CD4-positive, CD25-positive, alpha-beta regulatory T cell (primary cell): ENCODE data around the gene NOS1. TPM values are rescaled to one million over a fixed set of nuclear protein-coding genes. Genes with fewer than 3 reads are reported as not detected.

ENCODE experiments used
- ATAC-seq, 2 donors: fragments of 150-1000 bp; cut with Tn5 transposase; one replicate each; pipeline ENCODE4 v1.10.0; 2021; ENCODE audit warnings: low read depth in 2 of 2, moderate number of reproducible peaks in 2 of 2, moderate library complexity in 1 of 2
- DNase-seq, 3 donors: peaks; one replicate each; pipeline versions ENCODE4 v3.0.0 to v3.0.0-alpha.2; 2012 to 2022; ENCODE audit warnings: mixed read lengths in 1 of 3
- H3K27ac ChIP-seq: one replicate; pipeline ENCODE4 v1.7.0; 2013; ENCODE audit warnings: mild to moderate bottlenecking, low read length; ENCODE audit not compliant: insufficient read depth, poor library complexity, severe bottlenecking
- H3K27me3 ChIP-seq: one replicate; pipeline ENCODE4 v1.7.0; 2013; ENCODE audit warnings: low read length; ENCODE audit not compliant: control insufficient read depth, insufficient read depth
- H3K36me3 ChIP-seq: one replicate; pipeline ENCODE4 v1.7.0; 2013; ENCODE audit warnings: mild to moderate bottlenecking, low read length, moderate library complexity; ENCODE audit not compliant: control insufficient read depth, insufficient read depth
- H3K4me1 ChIP-seq: 2 replicates; pipeline ENCODE4 v1.7.0; 2013; ENCODE audit warnings: mild to moderate bottlenecking, low read length; ENCODE audit not compliant: insufficient read depth, control insufficient read depth, poor library complexity, severe bottlenecking
- H3K4me3 ChIP-seq: one replicate; pipeline ENCODE4 v1.7.0; 2013; ENCODE audit warnings: low read depth, mild to moderate bottlenecking, low read length, moderate library complexity
- H3K9me3 ChIP-seq, 2 experiments: 1 replicate in 1 of 2; 2 replicates in 1 of 2; pipeline ENCODE4 v1.7.0; 2013; ENCODE audit warnings: low read length in 2 of 2, mild to moderate bottlenecking in 1 of 2, moderate library complexity in 1 of 2; ENCODE audit not compliant: control insufficient read depth in 2 of 2
- H3K27ac Mint-ChIP-seq, 3 donors: one replicate each; pipeline ENCODE4 v1.8.0; 2020 to 2022; ENCODE audit warnings: mild to moderate bottlenecking in 3 of 3, mixed read lengths in 3 of 3, moderate library complexity in 2 of 3
- H3K27me3 Mint-ChIP-seq: one replicate; pipeline ENCODE4 v1.8.0; 2022; ENCODE audit warnings: mild to moderate bottlenecking, mixed read lengths
- H3K36me3 Mint-ChIP-seq: one replicate; pipeline ENCODE4 v1.8.0; 2020; ENCODE audit warnings: mixed read lengths
- H3K4me1 Mint-ChIP-seq, 4 donors: one replicate each; pipeline ENCODE4 v1.8.0; 2020 to 2022; ENCODE audit warnings: mixed read lengths in 4 of 4, mild to moderate bottlenecking in 1 of 4
- H3K4me3 Mint-ChIP-seq, 4 donors: one replicate each; pipeline ENCODE4 v1.8.0; 2020 to 2022; ENCODE audit warnings: mild to moderate bottlenecking in 4 of 4, mixed read lengths in 4 of 4, moderate library complexity in 3 of 4
- H3K9me3 Mint-ChIP-seq, 7 donors: one replicate each; pipeline ENCODE4 v1.8.0; 2020 to 2022; ENCODE audit warnings: mixed read lengths in 7 of 7, mild to moderate bottlenecking in 3 of 7, moderate library complexity in 2 of 7
- polyA plus RNA-seq, 4 donors: library from polyadenylated mRNA; unstranded; fragments of 300-500 nt; fragmentation: Illumina TruSeq; gene quantifications; one replicate each; pipeline ENCODE4 v1.2.3, GENCODE V29; 2021
- total RNA-seq: library from RNA; stranded (reverse); gene quantifications from one replicate; pipeline ENCODE4 v1.2.3, GENCODE V29; 2022

Gene NOS1
- total and polyA plus RNA-seq, 5 donors from 2014 or later: not detected

DNA sequence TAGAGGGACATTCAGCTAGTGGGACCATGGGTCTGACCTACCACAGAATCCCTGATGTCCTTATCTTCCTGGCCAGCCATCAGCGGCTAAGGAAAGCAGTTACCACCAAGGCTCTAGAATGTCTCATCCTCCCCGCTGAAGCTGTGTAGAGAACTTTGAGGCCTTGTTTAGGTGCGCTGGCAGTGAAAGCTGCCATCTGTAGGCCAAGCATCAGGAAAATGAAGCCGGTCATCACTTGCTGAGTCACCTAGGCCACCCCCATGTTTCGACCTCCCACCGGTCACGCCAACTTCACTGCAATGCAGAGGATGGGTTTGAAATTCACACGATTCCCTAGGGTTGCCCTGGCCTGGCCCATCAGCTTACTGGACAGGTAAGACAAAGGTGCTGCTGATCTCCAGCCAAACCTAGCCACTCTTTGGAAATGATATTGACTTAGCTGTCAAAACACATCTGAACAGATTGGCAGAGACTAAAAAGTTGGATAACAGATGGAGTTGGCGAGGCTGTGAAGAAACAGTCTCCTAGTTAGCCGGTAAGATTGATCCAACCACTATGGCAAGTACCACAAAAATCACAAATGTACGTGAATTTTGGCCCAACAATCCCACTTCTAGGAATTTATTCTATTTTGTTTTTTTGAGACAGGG, 52.0 kb downstream of the NOS1 start:
- no peaks in the 10 kb centered on the region for H3K9me3 ChIP-seq
- Mint-ChIP-seq H3K4me3 (no peak overlapping the region), H3K27me3 (no peaks in the 10 kb centered on the region), H3K4me1 (no peaks in the 10 kb centered on the region), H3K36me3 (no peaks in the 10 kb centered on the region), H3K9me3 (peaks cover 0 to 7% (median 0%) of the 10 kb centered on the region in 7 donors), H3K27ac (no peak overlapping the region)
- DNase-seq: no peak
- no peaks in the 10 kb centered on the region for H3K36me3 ChIP-seq
- H3K4me1 ChIP-seq: no peaks in the 10 kb centered on the region
- ATAC-seq: no peak
- H3K27me3 ChIP-seq: no peaks in the 10 kb centered on the region
- H3K4me3 ChIP-seq: no peak overlapping the region
- H3K27ac ChIP-seq: no peak overlapping the region

DNA sequence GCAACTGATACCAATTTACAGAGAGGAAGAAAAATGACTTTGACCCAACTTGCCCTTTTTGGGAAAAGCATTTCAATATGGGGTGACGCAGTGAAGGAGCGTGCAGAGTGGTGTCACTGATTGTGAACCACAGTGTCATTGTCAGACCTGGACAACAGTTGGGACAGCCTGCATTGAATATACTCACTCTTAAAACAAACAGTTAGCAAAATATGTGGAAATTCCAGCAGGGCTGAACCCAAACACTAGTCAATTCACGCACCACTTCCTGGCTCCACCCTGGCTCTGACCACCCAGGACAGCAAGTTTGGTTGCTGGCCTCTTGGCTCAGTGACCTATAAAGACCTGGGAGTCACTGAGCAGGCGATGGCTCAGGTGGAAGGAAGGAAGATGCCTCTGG, 61.3 kb downstream of the NOS1 start:
- H3K4me3 Mint-ChIP-seq: no peak overlapping the region
- H3K9me3 Mint-ChIP-seq: peaks cover 0 to 6% (median 0%) of the 10 kb centered on the region in 7 donors
- no peak overlapping the region for H3K27ac Mint-ChIP-seq
- no peaks in the 10 kb centered on the region for H3K36me3 ChIP-seq
- H3K4me3 ChIP-seq: no peak overlapping the region
- no peaks in the 10 kb centered on the region for H3K4me1 ChIP-seq
- peaks cover 7% of the 10 kb centered on the region for H3K27me3 Mint-ChIP-seq
- ATAC-seq (no peak), DNase-seq (no peak)
- no peaks in the 10 kb centered on the region for H3K4me1 Mint-ChIP-seq
- no peaks in the 10 kb centered on the region for H3K36me3 Mint-ChIP-seq
- no peaks in the 10 kb centered on the region for H3K27me3 ChIP-seq
- H3K9me3 ChIP-seq: peaks cover 3 to 6% of the 10 kb centered on the region in 2 experiments
- no peak overlapping the region for H3K27ac ChIP-seq

GRCh38 chr12:117298648-117299225, 62.7 kb downstream of the NOS1 start:
- Mint-ChIP-seq H3K27me3 (peaks cover 11% of the 10 kb centered on the region), H3K4me1 (no peaks in the 10 kb centered on the region), H3K27ac (peak overlapping the region in 1 of 3 donors; percentile 52), H3K9me3 (peaks cover 0 to 6% (median 0%) of the 10 kb centered on the region in 7 donors), H3K4me3 (no peak overlapping the region), H3K36me3 (no peaks in the 10 kb centered on the region)
- Histone ChIP-seq H3K4me3 (no peak overlapping the region), H3K9me3 (peaks cover 3 to 6% of the 10 kb centered on the region in 2 experiments), H3K4me1 (no peaks in the 10 kb centered on the region), H3K27me3 (no peaks in the 10 kb centered on the region), H3K27ac (no peak overlapping the region), H3K36me3 (no peaks in the 10 kb centered on the region)
- no peak for DNase-seq
- ATAC-seq: no peak

GRCh38 chr12:117298191-117298590, 63.2 kb downstream of the NOS1 start:
- Mint-ChIP-seq H3K27me3 (peaks cover 11% of the 10 kb centered on the region), H3K36me3 (no peaks in the 10 kb centered on the region), H3K9me3 (peaks cover 0 to 6% (median 0%) of the 10 kb centered on the region in 7 donors), H3K27ac (no peak overlapping the region), H3K4me1 (no peaks in the 10 kb centered on the region), H3K4me3 (no peak overlapping the region)
- Histone ChIP-seq H3K36me3 (no peaks in the 10 kb centered on the region), H3K27me3 (no peaks in the 10 kb centered on the region), H3K27ac (no peak overlapping the region), H3K9me3 (peaks cover 3 to 6% of the 10 kb centered on the region in 2 experiments), H3K4me3 (no peak overlapping the region), H3K4me1 (no peaks in the 10 kb centered on the region)
- no peak for ATAC-seq
- no peak for DNase-seq

GRCh38 chr12:117294189-117294603, 67.2 kb downstream of the NOS1 start:
- Mint-ChIP-seq H3K27me3 (peaks cover 6% of the 10 kb centered on the region), H3K36me3 (no peaks in the 10 kb centered on the region), H3K4me3 (no peak overlapping the region), H3K4me1 (no peaks in the 10 kb centered on the region), H3K9me3 (peaks cover 0 to 6% (median 2%) of the 10 kb centered on the region in 7 donors), H3K27ac (no peak overlapping the region)
- H3K36me3 ChIP-seq: no peaks in the 10 kb centered on the region
- no peak overlapping the region for H3K4me3 ChIP-seq
- DNase-seq: no peak
- H3K27me3 ChIP-seq: no peaks in the 10 kb centered on the region
- H3K4me1 ChIP-seq: no peaks in the 10 kb centered on the region
- no peak for ATAC-seq
- H3K9me3 ChIP-seq: peaks cover 3 to 6% of the 10 kb centered on the region in 2 experiments
- H3K27ac ChIP-seq: no peak overlapping the region

GRCh38 chr12:117293510-117293909, 67.9 kb downstream of the NOS1 start:
- H3K4me1 ChIP-seq: no peaks in the 10 kb centered on the region
- no peaks in the 10 kb centered on the region for H3K36me3 ChIP-seq
- DNase-seq: no peak
- no peaks in the 10 kb centered on the region for H3K27me3 ChIP-seq
- Mint-ChIP-seq H3K9me3 (peaks cover 0 to 6% (median 2%) of the 10 kb centered on the region in 7 donors), H3K4me3 (no peak overlapping the region), H3K36me3 (no peaks in the 10 kb centered on the region), H3K27me3 (peaks cover 6% of the 10 kb centered on the region), H3K4me1 (no peaks in the 10 kb centered on the region), H3K27ac (no peak overlapping the region)
- peaks cover 3 to 6% of the 10 kb centered on the region in 2 experiments for H3K9me3 ChIP-seq
- no peak for ATAC-seq
- H3K4me3 ChIP-seq: no peak overlapping the region
- H3K27ac ChIP-seq: no peak overlapping the region

DNA sequence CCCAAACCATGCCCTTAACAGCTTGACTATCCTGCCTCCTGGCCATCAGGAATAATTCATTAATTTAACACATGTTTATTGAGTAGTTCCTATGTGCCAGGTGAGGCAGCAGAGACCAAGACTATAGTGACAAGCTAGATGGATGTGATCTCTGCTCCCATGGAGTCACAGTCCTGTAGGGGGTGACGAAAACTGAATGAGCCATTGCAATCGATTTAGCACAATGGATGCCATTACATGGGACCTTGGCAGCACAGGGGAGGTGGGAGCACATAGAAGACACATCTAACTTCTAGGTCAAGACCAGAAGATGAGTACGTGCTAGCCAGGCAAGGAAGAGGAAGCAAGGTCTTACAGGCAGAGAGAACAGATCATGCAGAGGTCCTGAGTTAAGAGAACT, 68.7 kb downstream of the NOS1 start:
- H3K4me1 ChIP-seq: no peaks in the 10 kb centered on the region
- H3K27ac ChIP-seq: no peak overlapping the region
- H3K27me3 ChIP-seq: no peaks in the 10 kb centered on the region
- H3K4me3 ChIP-seq: no peak overlapping the region
- H3K27me3 Mint-ChIP-seq: peaks cover 11% of the 10 kb centered on the region
- H3K36me3 ChIP-seq: no peaks in the 10 kb centered on the region
- H3K4me3 Mint-ChIP-seq: no peak overlapping the region
- no peak for ATAC-seq
- DNase-seq: no peak
- H3K27ac Mint-ChIP-seq: no peak overlapping the region
- H3K4me1 Mint-ChIP-seq: no peaks in the 10 kb centered on the region
- H3K36me3 Mint-ChIP-seq: no peaks in the 10 kb centered on the region
- peaks cover 0 to 7% (median 2%) of the 10 kb centered on the region in 7 donors for H3K9me3 Mint-ChIP-seq
- peaks cover 3 to 6% of the 10 kb centered on the region in 2 experiments for H3K9me3 ChIP-seq

DNA sequence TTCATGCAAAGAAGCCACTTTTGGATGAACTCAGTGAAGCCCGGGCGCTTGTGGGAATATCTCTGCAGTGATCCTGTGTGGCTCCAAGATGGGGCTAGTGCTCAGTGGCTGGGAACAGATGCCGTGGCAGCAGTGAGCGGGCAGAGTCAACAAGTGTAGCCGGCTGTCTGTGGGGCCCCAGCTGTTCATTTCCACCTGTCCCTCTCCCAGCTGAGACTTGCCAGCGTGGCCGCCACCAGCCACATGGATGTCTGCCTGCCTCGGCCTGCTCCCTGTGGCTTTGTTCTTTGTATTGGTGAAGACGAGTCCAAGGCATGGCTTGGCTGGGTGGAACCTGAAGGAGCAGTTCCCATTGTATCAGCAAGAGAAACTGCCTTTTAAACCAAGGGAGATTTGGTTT, 77.3 kb downstream of the NOS1 start:
- Histone ChIP-seq H3K9me3 (no peaks in the 10 kb centered on the region), H3K4me1 (no peaks in the 10 kb centered on the region), H3K4me3 (no peak overlapping the region), H3K36me3 (no peaks in the 10 kb centered on the region), H3K27ac (no peak overlapping the region), H3K27me3 (no peaks in the 10 kb centered on the region)
- Mint-ChIP-seq H3K4me3 (no peak overlapping the region), H3K27me3 (peaks cover 13% of the 10 kb centered on the region), H3K4me1 (no peaks in the 10 kb centered on the region), H3K36me3 (no peaks in the 10 kb centered on the region), H3K27ac (no peak overlapping the region), H3K9me3 (peaks cover 0 to 12% (median 0%) of the 10 kb centered on the region in 7 donors)
- ATAC-seq (no peak), DNase-seq (no peak)
